Measurements from ENCODE around the gene SFRP5.

- TF ChIP-seq RB1 (IDR thresholded peaks at IDR 0.05; ENCODE audit: borderline replicate concordance): no peak
- TF ChIP-seq ESRRA (IDR thresholded peaks at IDR 0.05; ENCODE audit: low read length): no peak
- no peak for TF ChIP-seq POLR2A (IDR thresholded peaks at IDR 0.05; ENCODE audit: low read depth, low read length)
- no peak for TF ChIP-seq SIN3A (IDR thresholded peaks at IDR 0.05; ENCODE audit: low read depth, low read length)
- no peak for TF ChIP-seq POLR2AphosphoS5 (IDR thresholded peaks at IDR 0.05; ENCODE audit: low read length)
- TF ChIP-seq CTCF (IDR thresholded peaks at IDR 0.05 in 2 of 3, conservative IDR thresholded peaks at IDR 0.05 in 1 of 3; ENCODE audit: control insufficient read depth in 2 of 3, extremely low read depth in 1 of 3, insufficient read depth in 1 of 3, low read depth in 3 of 3, low read length in 3 of 3): no peak
- no peak for TF ChIP-seq SREBF1 (IDR thresholded peaks at IDR 0.05; ENCODE audit: low read length)
- no peak for TF ChIP-seq CBX3 (IDR thresholded peaks at IDR 0.05; ENCODE audit: borderline replicate concordance, low read depth)
- no peak for TF ChIP-seq EZH2 (IDR thresholded peaks at IDR 0.05; ENCODE audit: borderline replicate concordance, control insufficient read depth, low read depth, low read length)
- no peak for TF ChIP-seq HDAC6 (IDR thresholded peaks at IDR 0.05; ENCODE audit: unreplicated experiment)
- TF ChIP-seq ZNF274 (IDR thresholded peaks at IDR 0.05; ENCODE audit: insufficient read depth, insufficient read length): no peak
- TF ChIP-seq MEF2A (IDR thresholded peaks at IDR 0.05; ENCODE audit: insufficient read depth, low read depth, low read length): no peak
- no peak for TF ChIP-seq SREBF2 (IDR thresholded peaks at IDR 0.05; ENCODE audit: low read length)
Observed at GRCh38 chr10:97801422-97801821, 29.6 kb upstream of the SFRP5 start.
